ENCODE measurements around the gene BEAN1. TPM values are rescaled to one million over a fixed set of nuclear protein-coding genes. Genes with fewer than 3 reads are reported as not detected.

BEAN1 gene
- total RNA-seq, 4 donors from 2014 or later: not detected

- Histone ChIP-seq H3K4me1 (peaks cover 0 to 45% (median 40%) of the 10 kb centered on the region in 4 donors), H3K4me3 (peak overlapping the region in 1 of 4 donors; percentile 15), H3K36me3 (peaks cover 0 to 57% (median 2%) of the 10 kb centered on the region in 3 donors), H3K27ac (peak overlapping the region in 3 of 4 donors; percentile 36 to 80 (median 69)), H3K27me3 (no peaks in the 10 kb centered on the region), H3K9me3 (no peaks in the 10 kb centered on the region)
- TF ChIP-seq CTCF (IDR thresholded peaks at IDR 0.05): no peak
- no peak for TF ChIP-seq POLR2A (IDR thresholded peaks at IDR 0.05)
- DNase-seq: peak in 1 of 3 donors; percentile 23
Observed at GRCh38 chr16:66525396-66526180, 98.5 kb downstream of the BEAN1 start.

- H3K36me3 ChIP-seq: peaks cover 0 to 69% (median 2%) of the 10 kb centered on the region in 3 donors
- no peak for TF ChIP-seq CTCF (IDR thresholded peaks at IDR 0.05)
- TF ChIP-seq POLR2A (IDR thresholded peaks at IDR 0.05): no peak
- no peaks in the 10 kb centered on the region for H3K9me3 ChIP-seq
Observed at GRCh38 chr16:66528294-66528693, 101.2 kb downstream of the BEAN1 start.

GRCh38 chr16:66529475-66529874 lies 102.4 kb downstream of the BEAN1 start:
- Histone ChIP-seq H3K4me3 (no peak overlapping the region), H3K4me1 (peaks cover 0 to 12% (median 6%) of the 10 kb centered on the region in 4 donors), H3K27ac (no peak overlapping the region), H3K9me3 (no peaks in the 10 kb centered on the region), H3K36me3 (peaks cover 0 to 70% (median 2%) of the 10 kb centered on the region in 3 donors), H3K27me3 (no peaks in the 10 kb centered on the region)
- TF ChIP-seq CTCF (IDR thresholded peaks at IDR 0.05) (no peak), POLR2A (IDR thresholded peaks at IDR 0.05) (no peak)
- DNase-seq: no peak

More at GRCh38 chr16:66528294-66528693, 101.2 kb downstream of the BEAN1 start:
- DNase-seq: peak in 1 of 3 donors; percentile 27
- Histone ChIP-seq H3K27ac (no peak overlapping the region), H3K4me1 (peaks cover 0 to 19% (median 15%) of the 10 kb centered on the region in 4 donors), H3K4me3 (no peak overlapping the region), H3K27me3 (no peaks in the 10 kb centered on the region)

Other genes starting within 250 kb of the BEAN1 start
- gene CDH5, start 60.6 kb upstream of the BEAN1 start, total RNA-seq: 10 to 100 TPM in 3 of 4 donors, 1 to 10 TPM in 1; 5.3 to 28.1 (median 11.4) TPM
- 10 to 100 TPM; 22.8 to 33.1 (median 27.1) TPM for gene TK2, start 122.8 kb downstream of the BEAN1 start, total RNA-seq
- 10 to 100 TPM in 3 of 4 donors, 1 to 10 TPM in 1; 7.5 to 47.1 (median 22.2) TPM for gene CKLF, start 125.3 kb downstream of the BEAN1 start, total RNA-seq
- 1 to 10 TPM in 3 of 4 donors, not detected in 1; 1.4 to 3.6 (median 2.1) TPM for gene CMTM1, start 139.1 kb downstream of the BEAN1 start, total RNA-seq
- not detected for gene CMTM2, start 152.2 kb downstream of the BEAN1 start, total RNA-seq
- gene CMTM3, start 177.4 kb downstream of the BEAN1 start, total RNA-seq: 10 to 100 TPM in 2 of 4 donors, 1 to 10 TPM in 2; 4.9 to 15.7 (median 11.3) TPM

All from Peyer's patch (tissue), 4 donors.